GM21447 (cell line): ENCODE results near the gene MAGEF1.
A peak's percentile ranks its signal among the peaks of the same experiment; 100 is the strongest.

ENCODE experiments used
- ATAC-seq: cut with Tn5 transposase; IDR thresholded peaks from one replicate; pipeline ENCODE4 v1.9.1; 2021; ENCODE audit not compliant: unreplicated experiment

MAGEF1 gene

GRCh38 chr3:184725176-184725719 is 13.4 kb upstream of the MAGEF1 start:
- ATAC-seq: no peak

DNA sequence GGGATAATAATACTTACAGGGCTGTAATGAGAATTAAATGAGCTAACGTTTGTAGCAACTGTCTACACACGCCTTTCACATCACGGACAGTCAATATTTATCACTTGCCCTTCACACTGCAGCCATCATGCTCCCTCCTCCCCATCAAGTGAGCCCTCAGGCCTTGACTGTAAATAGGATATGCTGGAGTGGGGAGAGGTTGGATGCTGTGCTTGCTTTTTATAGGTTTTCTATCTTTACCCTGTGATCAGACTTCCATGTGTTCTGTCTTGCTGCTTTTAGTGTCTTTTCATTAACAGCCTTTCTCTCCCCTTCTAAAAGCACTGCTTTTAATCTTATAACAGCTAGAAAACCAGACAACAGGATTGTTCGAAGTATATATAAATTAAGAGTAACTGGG is 12.8 kb upstream of the MAGEF1 start:
- no peak for ATAC-seq

DNA sequence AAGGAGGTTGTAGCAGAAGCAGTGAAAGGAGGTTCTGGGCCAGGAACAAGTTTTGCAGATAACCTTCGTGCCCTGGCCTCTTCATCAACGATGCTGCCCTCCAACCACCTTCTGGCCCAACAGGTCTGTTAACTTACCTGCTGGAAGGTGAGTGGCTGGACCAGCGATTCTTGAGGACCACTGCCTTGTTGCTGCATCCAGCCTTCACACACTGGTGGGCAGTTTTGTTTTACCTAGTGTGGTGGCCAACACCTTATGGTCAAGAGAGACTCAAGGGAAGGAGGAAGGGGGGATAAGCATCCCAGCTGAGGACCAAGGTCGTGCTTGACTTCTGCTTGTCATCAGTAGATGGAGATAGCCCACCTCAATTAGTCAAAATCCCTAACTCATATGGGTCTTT is 7.8 kb upstream of the MAGEF1 start:
- ATAC-seq: no peak

GRCh38 chr3:184718431-184718830 is 6.6 kb upstream of the MAGEF1 start:
- no peak for ATAC-seq

DNA sequence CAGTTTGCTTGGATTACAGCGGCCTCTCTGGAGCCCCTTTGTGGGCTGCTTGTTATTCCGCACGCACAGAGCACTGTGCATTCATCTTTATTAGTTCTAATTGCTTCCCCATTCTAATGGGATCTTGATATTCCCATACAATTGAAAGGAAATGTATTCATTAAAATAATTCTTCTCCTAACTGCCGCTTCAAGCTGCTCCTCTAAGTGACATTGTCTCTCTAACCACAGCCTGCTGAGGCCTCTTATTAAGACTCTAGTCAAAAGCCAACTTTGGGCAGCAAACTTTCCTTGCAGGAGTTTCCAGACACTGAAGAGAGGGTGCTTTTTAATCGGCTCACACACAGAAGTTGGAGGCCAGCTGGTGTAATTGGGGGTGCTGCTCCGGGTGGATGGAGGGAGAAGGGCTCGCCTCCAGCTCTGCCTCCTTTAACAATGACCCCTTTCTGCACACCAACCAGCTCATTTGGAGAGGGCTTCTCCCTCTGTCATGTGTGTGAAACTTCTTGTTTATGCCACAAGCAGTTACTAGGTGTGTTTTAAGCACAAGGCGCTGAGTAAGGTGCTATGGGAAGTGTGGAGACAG is 5.6 kb upstream of the MAGEF1 start:
- no peak for ATAC-seq

- no peak for ATAC-seq
These were observed 4.9 kb upstream of the MAGEF1 start for GRCh38 chr3:184716622-184717398.

DNA sequence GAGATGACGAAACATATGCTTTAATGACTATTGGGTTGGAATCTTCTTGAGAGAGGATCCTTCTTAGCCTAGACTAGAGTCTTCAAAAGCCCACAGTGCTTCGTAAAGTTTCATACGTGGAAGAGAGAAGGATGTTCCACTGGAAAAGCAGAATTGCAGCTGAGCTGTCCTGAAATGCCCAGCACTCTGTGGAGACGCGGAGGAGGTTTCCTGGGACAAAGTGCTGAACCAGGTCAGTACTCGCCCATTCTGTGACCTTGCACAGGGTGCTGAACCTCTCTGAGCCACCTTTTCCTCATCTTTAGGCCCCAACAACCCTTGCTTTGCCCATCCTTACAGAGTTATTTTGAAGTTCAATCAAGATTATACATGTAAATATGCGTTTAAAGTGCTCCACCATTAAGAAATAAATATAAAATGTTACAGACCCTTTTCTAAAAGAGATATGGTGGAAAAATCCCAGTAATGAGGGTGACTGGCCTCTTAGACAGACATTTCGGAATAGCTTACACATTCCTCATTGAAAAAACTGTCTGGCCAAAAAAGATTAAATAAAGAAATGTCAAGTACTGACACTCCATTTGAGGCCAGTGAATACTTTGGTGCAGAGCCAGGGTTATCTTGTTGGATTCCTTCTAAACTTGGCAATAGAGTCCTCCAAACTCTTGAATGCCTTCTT is 4.2 kb upstream of the MAGEF1 start:
- ATAC-seq: no peak

DNA sequence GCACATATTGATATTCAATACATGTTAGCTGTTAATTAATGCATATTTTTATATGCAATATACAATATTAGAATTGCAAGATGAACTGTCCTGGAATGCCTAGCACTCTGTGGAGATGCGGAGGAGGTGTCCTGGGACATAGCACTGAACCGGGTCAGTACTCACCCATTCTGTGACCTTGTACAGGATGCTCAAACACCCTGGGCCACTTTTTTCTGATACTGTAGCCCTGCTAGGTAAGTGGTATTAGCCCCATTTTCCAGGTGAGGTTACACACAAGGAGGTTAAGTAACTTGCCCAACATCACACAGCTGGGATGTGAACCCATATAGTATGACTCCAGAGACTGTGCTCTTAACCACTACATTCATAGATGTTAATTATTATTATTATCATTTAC is 1.7 kb upstream of the MAGEF1 start:
- ATAC-seq: no peak

GRCh38 chr3:184713040-184713355 is 1.1 kb upstream of the MAGEF1 start:
- no peak for ATAC-seq

DNA sequence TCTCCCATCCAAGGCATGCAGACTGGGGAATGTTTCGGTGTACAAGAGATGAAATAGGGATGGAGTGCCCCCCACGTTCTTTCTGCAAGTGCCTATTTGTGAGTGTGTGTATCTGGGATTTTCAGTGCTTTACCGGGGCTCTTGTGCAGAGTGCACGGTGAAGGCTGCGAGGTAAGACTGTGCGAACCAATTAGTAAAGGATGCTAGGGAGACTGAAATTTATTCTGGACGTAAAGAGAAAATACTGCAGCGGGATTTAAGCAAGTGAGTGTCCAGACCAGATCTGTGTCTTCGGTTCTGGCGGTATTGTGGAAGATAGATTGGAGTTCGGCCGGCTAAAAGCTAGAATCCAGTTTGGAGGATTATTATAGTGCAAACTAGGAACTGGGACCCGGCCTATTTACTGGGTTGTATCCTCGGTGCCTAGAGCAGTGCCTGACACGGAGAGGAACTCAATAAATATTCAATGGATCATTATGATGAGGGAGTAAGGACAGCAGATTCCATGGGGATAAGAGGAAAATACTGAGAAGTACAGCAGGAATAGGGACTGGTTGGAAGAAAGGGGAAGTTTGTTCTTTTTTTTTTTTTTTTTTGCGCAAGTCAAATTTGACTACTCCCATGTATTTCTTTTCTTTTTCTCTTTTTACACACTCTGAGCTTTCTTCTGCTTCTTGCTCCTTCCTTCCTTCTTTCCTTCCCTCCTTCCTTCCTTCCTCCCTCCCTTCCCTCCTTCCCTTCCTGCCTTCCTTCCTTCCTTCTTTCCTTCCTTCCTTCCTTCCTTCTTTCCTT is 580 bp upstream of the MAGEF1 start:
- peak; percentile 25 for ATAC-seq

- peak; percentile 67 for ATAC-seq
These were observed 883 bp downstream of the MAGEF1 start for GRCh38 chr3:184710870-184711492.

DNA sequence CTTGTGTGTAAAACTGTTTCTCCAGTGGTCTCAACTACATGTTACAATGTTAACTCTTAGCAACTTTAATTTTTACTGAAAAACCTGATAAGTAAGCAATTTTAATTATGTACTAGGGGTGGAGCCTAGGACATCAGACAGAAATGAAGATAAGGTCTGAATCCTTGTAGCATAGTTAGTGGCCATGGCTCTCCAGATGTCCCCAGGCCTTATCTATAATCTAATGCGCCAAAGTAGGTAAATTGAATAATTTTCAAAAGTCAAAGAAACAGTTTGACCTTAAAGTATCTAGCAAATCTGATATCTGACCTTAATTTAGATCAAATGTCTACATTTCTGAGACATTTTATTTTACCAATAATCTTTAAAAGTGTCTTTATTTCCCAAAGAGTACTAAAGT is 8.2 kb downstream of the MAGEF1 start:
- ATAC-seq: no peak

DNA sequence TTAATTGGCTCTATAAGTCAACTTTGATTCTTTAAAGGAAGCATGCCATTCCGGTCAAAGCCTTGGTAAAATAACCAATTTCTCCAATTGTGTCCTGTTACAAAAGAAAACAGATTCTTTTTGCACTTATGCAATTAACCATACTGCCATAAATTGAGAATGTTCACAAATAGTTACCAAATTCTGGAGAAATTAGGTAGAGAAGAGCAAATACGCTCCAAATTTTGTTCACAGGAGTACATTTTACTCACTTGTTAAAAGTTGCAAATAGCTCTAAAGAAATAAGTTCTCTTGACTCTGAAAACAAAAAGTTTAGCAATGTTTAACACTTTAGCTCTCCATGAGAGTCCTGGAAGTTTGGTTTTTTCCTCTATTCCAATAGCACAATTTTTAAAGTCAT is 11.1 kb downstream of the MAGEF1 start:
- ATAC-seq: no peak

- no peak for ATAC-seq
These were observed 14.0 kb downstream of the MAGEF1 start for GRCh38 chr3:184697845-184698244.

GRCh38 chr3:184696697-184697096 is 15.2 kb downstream of the MAGEF1 start:
- no peak for ATAC-seq

- no peak for ATAC-seq
These were observed 17.1 kb downstream of the MAGEF1 start for GRCh38 chr3:184694716-184695115.

- ATAC-seq: no peak
These were observed 17.7 kb downstream of the MAGEF1 start for GRCh38 chr3:184694133-184694665.

- no peak for ATAC-seq
These were observed 18.6 kb downstream of the MAGEF1 start for GRCh38 chr3:184693011-184693975.

- no peak for ATAC-seq
These were observed 20.2 kb downstream of the MAGEF1 start for GRCh38 chr3:184691397-184692231.
